Tibial nerve (tissue), 3 donors: ENCODE results near the gene OR5M8.

Source experiments
- CTCF ChIP-seq, 5 experiments: fragments of 200-600 bp in 3 of 5; fragments of 450-650 bp in 2 of 5; sonication (generic) in 3 of 5; IDR thresholded peaks; one replicate each; pipeline ENCODE4 v1.5.1; 2016 to 2019; ENCODE audit warnings: antibody characterized with exemption in 5 of 5, mild to moderate bottlenecking in 3 of 5, moderate library complexity in 2 of 5
- POLR2A ChIP-seq, 2 donors: fragments of 450-650 bp; IDR thresholded peaks; one replicate each; pipeline ENCODE4 v1.6.1; 2017; ENCODE audit warnings: antibody characterized with exemption in 2 of 2, mild to moderate bottlenecking in 2 of 2, moderate library complexity in 2 of 2

GRCh38 chr11:56522008-56522407, 30.8 kb upstream of the OR5M8 start:
- no peak for TF ChIP-seq CTCF (IDR thresholded peaks at IDR 0.05)
- no peak for TF ChIP-seq POLR2A (IDR thresholded peaks at IDR 0.05)
